H9 (cell line): ENCODE measurements around the gene NCAPH2. TPM values are rescaled to one million over a fixed set of nuclear protein-coding genes. Genes with fewer than 3 reads are reported as not detected.

Experiments
- DNase-seq: peaks from one replicate; pipeline ENCODE4 v3.0.0-alpha.2; 2017
- H2AFZ ChIP-seq: one replicate; pipeline ENCODE4 v1.6.1; 2013; ENCODE audit warnings: mild to moderate bottlenecking, low read length, control low read depth, moderate library complexity
- H2AK5ac ChIP-seq: 2 replicates; pipeline ENCODE4 v1.6.1; 2013; ENCODE audit warnings: low read length, control low read depth, mixed read lengths; ENCODE audit not compliant: insufficient read length
- H2BK120ac ChIP-seq: one replicate; pipeline ENCODE4 v1.6.1; 2013; ENCODE audit warnings: low read depth, mild to moderate bottlenecking, low read length, control low read depth, inconsistent platforms; ENCODE audit not compliant: poor library complexity, severe bottlenecking
- H2BK12ac ChIP-seq: 2 replicates; pipeline ENCODE4 v1.6.1; 2013; ENCODE audit warnings: low read length, control low read depth, mixed read lengths, low read depth; ENCODE audit not compliant: insufficient read length
- H2BK15ac ChIP-seq: 2 replicates; pipeline ENCODE4 v1.6.1; 2013; ENCODE audit warnings: low read depth, low read length, control low read depth
- H2BK20ac ChIP-seq: one replicate; pipeline ENCODE4 v1.6.1; 2013; ENCODE audit warnings: low read depth, mild to moderate bottlenecking, low read length, control low read depth, inconsistent platforms; ENCODE audit not compliant: poor library complexity, severe bottlenecking
- H2BK5ac ChIP-seq: 2 replicates; pipeline ENCODE4 v1.6.1; 2013; ENCODE audit warnings: low read length, control low read depth, mixed read lengths; ENCODE audit not compliant: insufficient read length
- H3K14ac ChIP-seq: 2 replicates; pipeline ENCODE4 v1.6.1; 2013; ENCODE audit warnings: low read length, control low read depth; ENCODE audit not compliant: insufficient read depth
- H3K18ac ChIP-seq: 2 replicates; pipeline ENCODE4 v1.6.1; 2013; ENCODE audit warnings: low read depth, mild to moderate bottlenecking, mixed read lengths, low read length, control low read depth; ENCODE audit not compliant: insufficient read length
- H3K23ac ChIP-seq: 2 replicates; pipeline ENCODE4 v1.6.1; 2013; ENCODE audit warnings: low read length, control low read depth, mixed read lengths, low read depth; ENCODE audit not compliant: insufficient read length
- H3K23me2 ChIP-seq: 2 replicates; pipeline ENCODE4 v1.6.1; 2013; ENCODE audit warnings: low read depth, mild to moderate bottlenecking, mixed read lengths, low read length, control low read depth; ENCODE audit not compliant: insufficient read length, poor library complexity, severe bottlenecking
- H3K27ac ChIP-seq: 2 replicates; pipeline ENCODE4 v1.5.1; 2013; ENCODE audit warnings: low read length, control low read depth, mixed read lengths, low read depth; ENCODE audit not compliant: insufficient read length
- H3K27me3 ChIP-seq: 2 replicates; pipeline ENCODE4 v1.6.1; 2013; ENCODE audit warnings: low read length, control low read depth, inconsistent platforms; ENCODE audit not compliant: insufficient read depth
- H3K4ac ChIP-seq: 2 replicates; pipeline ENCODE4 v1.6.1; 2013; ENCODE audit warnings: low read depth, mild to moderate bottlenecking, control low read depth, inconsistent platforms, low read length, moderate library complexity
- H3K4me1 ChIP-seq: 2 replicates; pipeline ENCODE4 v1.6.1; 2013; ENCODE audit warnings: low read length, control low read depth, inconsistent platforms; ENCODE audit not compliant: insufficient read depth
- H3K4me2 ChIP-seq: 2 replicates; pipeline ENCODE4 v1.6.1; 2013; ENCODE audit warnings: low read length, control low read depth, mixed read lengths; ENCODE audit not compliant: insufficient read length, insufficient read depth
- H3K56ac ChIP-seq: 2 replicates; pipeline ENCODE4 v1.6.1; 2013; ENCODE audit warnings: low read depth, mild to moderate bottlenecking, mixed read lengths, low read length, control low read depth; ENCODE audit not compliant: insufficient read length
- H3K79me1 ChIP-seq: 2 replicates; pipeline ENCODE4 v1.6.1; 2013; ENCODE audit warnings: low read depth, mild to moderate bottlenecking, moderate library complexity, low read length, control low read depth, inconsistent platforms; ENCODE audit not compliant: insufficient read depth, poor library complexity, severe bottlenecking
- H3K79me2 ChIP-seq: 2 replicates; pipeline ENCODE4 v1.6.1; 2013; ENCODE audit warnings: low read length, control low read depth, inconsistent platforms; ENCODE audit not compliant: insufficient read depth
- H3K9ac ChIP-seq: 2 replicates; pipeline ENCODE4 v1.6.1; 2013; ENCODE audit warnings: low read length, control low read depth, mixed read lengths; ENCODE audit not compliant: insufficient read length; ENCODE audit errors: extremely low read depth
- H3K9me3 ChIP-seq: one replicate; pipeline ENCODE4 v1.6.1; 2013; ENCODE audit warnings: low read depth, low read length, inconsistent platforms; ENCODE audit not compliant: control insufficient read depth
- H3T11ph ChIP-seq: one replicate; pipeline ENCODE4 v1.6.1; 2013; ENCODE audit warnings: mild to moderate bottlenecking, low read length, control low read depth, inconsistent platforms
- H4K20me1 ChIP-seq: one replicate; pipeline ENCODE4 v1.6.1; 2013; ENCODE audit not compliant: control insufficient read depth, insufficient read length, insufficient read depth
- H4K5ac ChIP-seq: 2 replicates; pipeline ENCODE4 v1.6.1; 2013; ENCODE audit warnings: low read depth, mild to moderate bottlenecking, mixed read lengths, low read length, control low read depth; ENCODE audit not compliant: insufficient read length
- H4K8ac ChIP-seq: replicated peaks from 2 replicates; pipeline ENCODE4 v1.6.1; 2013; ENCODE audit warnings: low read length, control low read depth, mixed read lengths, low read depth; ENCODE audit not compliant: insufficient read length
- H4K91ac ChIP-seq: 2 replicates; pipeline ENCODE4 v1.6.1; 2013; ENCODE audit warnings: low read depth, mild to moderate bottlenecking, moderate library complexity, mixed read lengths, low read length, control low read depth; ENCODE audit not compliant: insufficient read length
- H3K27ac Mint-ChIP-seq, 3 experiments: 2 replicates in 2 of 3; 3 replicates in 1 of 3; pipeline ENCODE4 v1.8.0; 2020 to 2021; ENCODE audit warnings: mixed read lengths in 3 of 3, mild to moderate bottlenecking in 1 of 3, moderate library complexity in 1 of 3
- H3K27me3 Mint-ChIP-seq: 2 replicates; pipeline ENCODE4 v1.8.0; 2021; ENCODE audit warnings: low read depth, mild to moderate bottlenecking, moderate library complexity, mixed read lengths
- H3K36me3 Mint-ChIP-seq, 3 experiments: 2 replicates in 2 of 3; 3 replicates in 1 of 3; pipeline ENCODE4 v1.8.0; 2020 to 2021; ENCODE audit warnings: low read depth in 3 of 3, mixed read lengths in 3 of 3; ENCODE audit not compliant: insufficient read depth in 1 of 3
- H3K4me1 Mint-ChIP-seq, 2 experiments: 2 replicates each; pipeline ENCODE4 v1.8.0; 2020; ENCODE audit warnings: mixed read lengths in 2 of 2
- H3K4me3 Mint-ChIP-seq, 2 experiments: 2 replicates in 1 of 2; 3 replicates in 1 of 2; pipeline ENCODE4 v1.8.0; 2020 to 2021; ENCODE audit warnings: mild to moderate bottlenecking in 2 of 2, mixed read lengths in 2 of 2, moderate library complexity in 1 of 2
- H3K9me3 Mint-ChIP-seq, 2 experiments: 2 replicates in 1 of 2; 3 replicates in 1 of 2; pipeline ENCODE4 v1.8.0; 2020; ENCODE audit warnings: mild to moderate bottlenecking in 2 of 2, mixed read lengths in 2 of 2, moderate library complexity in 1 of 2
- WGBS: extraction: QIAGEN DNeasy Blood & Tissue Kit; methylation state at CpG from one replicate; pipeline ENCODE4 v1.1.7; 2013; ENCODE audit warnings: missing lambda C conversion rate, low lambda C conversion rate, mixed read lengths; ENCODE audit not compliant: insufficient read length; ENCODE audit errors: extremely low coverage; 5-methylcytosine and 5-hydroxymethylcytosine counted together
- total RNA-seq: library from RNA; stranded (reverse); gene quantifications from 2 replicates; pipeline ENCODE4 v1.2.1, GENCODE V29; 2021
- TF ChIP-seq, protein P1 (sequence below): fragments of 200-600 bp; sonication (generic); conservative IDR thresholded peaks from 3 replicates; pipeline ENCODE4 v1.8.0; 2021; ENCODE audit warnings: antibody characterized with exemption, mild to moderate bottlenecking

Gene NCAPH2
- total RNA-seq, 1 experiment from 2014 or later, result 76.2 TPM

DNA sequence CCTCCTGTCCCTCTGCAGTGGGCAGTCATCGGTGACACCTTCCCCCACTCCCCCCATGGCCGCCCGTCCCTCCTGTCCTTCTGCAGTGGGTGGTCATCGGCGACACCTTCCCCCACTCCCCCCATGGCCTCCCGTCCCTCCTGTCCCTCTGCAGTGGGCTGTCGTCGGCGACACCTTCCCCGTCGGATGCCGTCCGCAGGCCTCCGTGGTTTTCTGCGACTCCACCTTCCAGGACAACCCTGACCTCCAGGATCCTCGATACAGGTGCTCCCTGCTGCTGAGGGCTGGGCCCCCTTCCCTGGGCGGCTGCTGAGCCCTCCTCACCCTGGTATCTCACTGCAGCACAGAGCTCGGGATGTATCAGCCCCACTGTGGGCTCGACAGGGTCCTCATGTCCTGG lies 19.1 kb upstream of the NCAPH2 start:
- H3K56ac ChIP-seq, result no peak overlapping the region
- no peak overlapping the region for H3K4me2 ChIP-seq
- H2AFZ ChIP-seq, result no peak overlapping the region
- H3K4me1 Mint-ChIP-seq, result peaks cover 3 to 6% of the 10 kb centered on the region in 2 experiments; a peak in 2 of 4 replicates
- no peak overlapping the region for H3K23ac ChIP-seq
- H4K5ac ChIP-seq, result no peak overlapping the region
- no peak overlapping the region for H3K18ac ChIP-seq
- no peaks in the 10 kb centered on the region for H3K27me3 ChIP-seq
- H3K4me1 ChIP-seq, result no peaks in the 10 kb centered on the region
- no peaks in the 10 kb centered on the region for H3K79me2 ChIP-seq
- no peak overlapping the region for H2BK20ac ChIP-seq
- no peak overlapping the region for H2BK5ac ChIP-seq
- H3K36me3 Mint-ChIP-seq, result peaks cover 0 to 2% (median 0%) of the 10 kb centered on the region in 3 experiments; a peak in 1 of 7 replicates
- TF ChIP-seq, protein P1, sequence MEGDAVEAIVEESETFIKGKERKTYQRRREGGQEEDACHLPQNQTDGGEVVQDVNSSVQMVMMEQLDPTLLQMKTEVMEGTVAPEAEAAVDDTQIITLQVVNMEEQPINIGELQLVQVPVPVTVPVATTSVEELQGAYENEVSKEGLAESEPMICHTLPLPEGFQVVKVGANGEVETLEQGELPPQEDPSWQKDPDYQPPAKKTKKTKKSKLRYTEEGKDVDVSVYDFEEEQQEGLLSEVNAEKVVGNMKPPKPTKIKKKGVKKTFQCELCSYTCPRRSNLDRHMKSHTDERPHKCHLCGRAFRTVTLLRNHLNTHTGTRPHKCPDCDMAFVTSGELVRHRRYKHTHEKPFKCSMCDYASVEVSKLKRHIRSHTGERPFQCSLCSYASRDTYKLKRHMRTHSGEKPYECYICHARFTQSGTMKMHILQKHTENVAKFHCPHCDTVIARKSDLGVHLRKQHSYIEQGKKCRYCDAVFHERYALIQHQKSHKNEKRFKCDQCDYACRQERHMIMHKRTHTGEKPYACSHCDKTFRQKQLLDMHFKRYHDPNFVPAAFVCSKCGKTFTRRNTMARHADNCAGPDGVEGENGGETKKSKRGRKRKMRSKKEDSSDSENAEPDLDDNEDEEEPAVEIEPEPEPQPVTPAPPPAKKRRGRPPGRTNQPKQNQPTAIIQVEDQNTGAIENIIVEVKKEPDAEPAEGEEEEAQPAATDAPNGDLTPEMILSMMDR, result no peak
- H3K27ac ChIP-seq, result no peak overlapping the region
- no peak overlapping the region for H3K4ac ChIP-seq
- H3K27ac Mint-ChIP-seq, result no peak overlapping the region
- no peak overlapping the region for H4K91ac ChIP-seq
- H2BK120ac ChIP-seq, result no peak overlapping the region
- DNase-seq, result no peak
- peaks cover 8% of the 10 kb centered on the region for H3K27me3 Mint-ChIP-seq
- peaks cover 0 to 3% of the 10 kb centered on the region in 2 experiments; a peak in 1 of 5 replicates for H3K9me3 Mint-ChIP-seq
- H3K4me3 Mint-ChIP-seq, result no peak overlapping the region
- no peak overlapping the region for H4K8ac ChIP-seq
- no peaks in the 10 kb centered on the region for H3K23me2 ChIP-seq
- H3T11ph ChIP-seq, result no peak overlapping the region
- H4K20me1 ChIP-seq, result no peaks in the 10 kb centered on the region
- H3K79me1 ChIP-seq, result no peaks in the 10 kb centered on the region
- H3K14ac ChIP-seq, result no peak overlapping the region
- H2AK5ac ChIP-seq, result no peak overlapping the region
- WGBS, result no CpG with 5 or more reads among the region's 19 CpGs
- H2BK12ac ChIP-seq, result no peak overlapping the region
- H2BK15ac ChIP-seq, result no peak overlapping the region
- H3K9me3 ChIP-seq, result no peaks in the 10 kb centered on the region
- no peak overlapping the region for H3K9ac ChIP-seq
